ENCODE results near the gene CGB3.
"Not testable (repeated sequence)": the region's sequence is repeated elsewhere in the genome, so short reads cannot be mapped to it uniquely, and the experiment has no call there.

- TF ChIP-seq CTCF (IDR thresholded peaks at IDR 0.05) = peak; percentile 69
- TF ChIP-seq REST (IDR thresholded peaks at IDR 0.05; ENCODE audit: insufficient read depth in 1 of 2, low read depth in 2 of 2, low read length in 1 of 2); POLR2AphosphoS5 (IDR thresholded peaks at IDR 0.05; ENCODE audit: low read depth, low read length); SIN3A (IDR thresholded peaks at IDR 0.05; ENCODE audit: borderline replicate concordance, insufficient read depth, low read depth, low read length): not testable (repeated sequence)
Measured at GRCh38 chr19:49031642-49032301, 7.6 kb upstream of the CGB3 start, which contains the start of gene CGB2.

Data from Panc1 (cell line).